Body of pancreas (tissue), 4 donors: Measurements from ENCODE around the gene GNE. TPM values are rescaled to one million over a fixed set of nuclear protein-coding genes. Genes with fewer than 3 reads are reported as not detected.
A peak's percentile ranks its signal among the peaks of the same experiment; 100 is the strongest.

Experiments
- ATAC-seq: fragments of 150-250 bp; one replicate; pipeline ENCODE4 v1.9.1; 2016
- DNase-seq, 4 donors: peaks; one replicate each; pipeline ENCODE4 v3.0.0-alpha.2; 2019
- H3K27ac ChIP-seq, 4 donors: fragments of 200-600 bp; sonication (generic); 1 replicate in 3 of 4; 2 replicates in 1 of 4; pipeline versions ENCODE4 v1.5.1 to v1.6.1; 2016 to 2019; ENCODE audit warnings: mild to moderate bottlenecking in 1 of 4, mixed read lengths in 1 of 4, moderate library complexity in 1 of 4
- H3K27me3 ChIP-seq, 2 donors: fragments of 200-600 bp; sonication (generic); one replicate each; pipeline ENCODE4 v1.6.0; 2016; ENCODE audit warnings: mild to moderate bottlenecking in 1 of 2
- H3K36me3 ChIP-seq, 2 donors: fragments of 200-600 bp; sonication (generic); replicated peaks in 1 of 2; 2 replicates each; pipeline ENCODE4 v1.5.1; 2016; ENCODE audit warnings: low read depth in 2 of 2; ENCODE audit not compliant: insufficient read depth in 1 of 2
- H3K4me1 ChIP-seq: fragments of 200-600 bp; sonication (generic); one replicate; pipeline ENCODE4 v1.6.0; 2016
- H3K4me3 ChIP-seq, 2 donors: fragments of 200-600 bp; sonication (generic); 1 replicate in 1 of 2; 2 replicates in 1 of 2; pipeline ENCODE4 v1.5.1; 2016 to 2019
- H3K9me3 ChIP-seq, 3 donors: fragments of 200-600 bp; sonication (generic); 1 replicate in 2 of 3; 2 replicates in 1 of 3; pipeline ENCODE4 v1.5.1; 2016
- POLR2A ChIP-seq, 3 donors: fragments of 450-650 bp; IDR thresholded peaks; one replicate each; pipeline ENCODE4 v1.6.1; 2016; ENCODE audit warnings: antibody characterized with exemption in 3 of 3, mild to moderate bottlenecking in 2 of 3
- WGBS, 2 donors: methylation state at CpG; one replicate each; pipeline ENCODE4 v1.1.5; 2017; 5-methylcytosine and 5-hydroxymethylcytosine counted together
- intact Hi-C: fragments of 100-400 bp; cut with DNase I; formaldehyde crosslinking; loops from one replicate; pipeline ENCODE4 v1.15.1; 2023
- total RNA-seq, 2 donors: library from RNA; depleted of rRNA; stranded (reverse); fragments of >200 nt; gene quantifications; one replicate each; pipeline ENCODE4 v1.1.0, GENCODE V29; 2016
- TF ChIP-seq, protein P1 (sequence below), 7 experiments: fragments of 450-650 bp in 4 of 7; fragments of 200-600 bp in 3 of 7; sonication (generic) in 3 of 7; IDR thresholded peaks; one replicate each; pipeline ENCODE4 v1.5.1; 2016 to 2019; ENCODE audit warnings: antibody characterized with exemption in 7 of 7

The GNE gene
- total RNA-seq, 2 donors from 2014 or later, result 7.3 to 15.8 TPM

GRCh38 chr9:36193023-36193422 lies 65.2 kb downstream of the GNE start:
- no peak overlapping the region for H3K4me3 ChIP-seq
- no peaks in the 10 kb centered on the region for H3K36me3 ChIP-seq
- H3K9me3 ChIP-seq, result no peaks in the 10 kb centered on the region
- H3K27me3 ChIP-seq, result no peaks in the 10 kb centered on the region
- H3K4me1 ChIP-seq, result peaks cover 38% of the 10 kb centered on the region
- TF ChIP-seq, protein P1, sequence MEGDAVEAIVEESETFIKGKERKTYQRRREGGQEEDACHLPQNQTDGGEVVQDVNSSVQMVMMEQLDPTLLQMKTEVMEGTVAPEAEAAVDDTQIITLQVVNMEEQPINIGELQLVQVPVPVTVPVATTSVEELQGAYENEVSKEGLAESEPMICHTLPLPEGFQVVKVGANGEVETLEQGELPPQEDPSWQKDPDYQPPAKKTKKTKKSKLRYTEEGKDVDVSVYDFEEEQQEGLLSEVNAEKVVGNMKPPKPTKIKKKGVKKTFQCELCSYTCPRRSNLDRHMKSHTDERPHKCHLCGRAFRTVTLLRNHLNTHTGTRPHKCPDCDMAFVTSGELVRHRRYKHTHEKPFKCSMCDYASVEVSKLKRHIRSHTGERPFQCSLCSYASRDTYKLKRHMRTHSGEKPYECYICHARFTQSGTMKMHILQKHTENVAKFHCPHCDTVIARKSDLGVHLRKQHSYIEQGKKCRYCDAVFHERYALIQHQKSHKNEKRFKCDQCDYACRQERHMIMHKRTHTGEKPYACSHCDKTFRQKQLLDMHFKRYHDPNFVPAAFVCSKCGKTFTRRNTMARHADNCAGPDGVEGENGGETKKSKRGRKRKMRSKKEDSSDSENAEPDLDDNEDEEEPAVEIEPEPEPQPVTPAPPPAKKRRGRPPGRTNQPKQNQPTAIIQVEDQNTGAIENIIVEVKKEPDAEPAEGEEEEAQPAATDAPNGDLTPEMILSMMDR (IDR thresholded peaks at IDR 0.05), result no peak
- no peak for TF ChIP-seq POLR2A (IDR thresholded peaks at IDR 0.05)
- intact Hi-C loops, result no loop called here
- no peak for DNase-seq
- no peak for ATAC-seq
- WGBS, 2 donors, result 71 to 82% methylated on average over 3 of the region's 3 CpGs
- H3K27ac ChIP-seq, result no peak overlapping the region

GRCh38 chr9:36192196-36192595 lies 66.1 kb downstream of the GNE start:
- H3K4me1 ChIP-seq, result peaks cover 38% of the 10 kb centered on the region
- peak overlapping the region; percentile 69 to 94 for H3K4me3 ChIP-seq
- H3K36me3 ChIP-seq, result no peaks in the 10 kb centered on the region
- H3K9me3 ChIP-seq, result no peaks in the 10 kb centered on the region
- TF ChIP-seq POLR2A (IDR thresholded peaks at IDR 0.05), result no peak
- no peak for ATAC-seq
- DNase-seq, result no peak
- WGBS, 2 donors, result 62 to 70% methylated on average over 3 to 4 of the region's 4 CpGs
- H3K27ac ChIP-seq, result no peak overlapping the region
- no peaks in the 10 kb centered on the region for H3K27me3 ChIP-seq
- intact Hi-C loops, result no loop called here

- DNase-seq (no peak), ATAC-seq (no peak)
- H3K27ac ChIP-seq, result peak overlapping the region in 3 of 4 donors; percentile 70 to 90 (median 90)
- peak overlapping the region; percentile 69 to 94 for H3K4me3 ChIP-seq
- intact Hi-C loops, result no loop called here
- no peaks in the 10 kb centered on the region for H3K9me3 ChIP-seq
- peaks cover 38% of the 10 kb centered on the region for H3K4me1 ChIP-seq
- no peak for TF ChIP-seq POLR2A (IDR thresholded peaks at IDR 0.05)
- TF ChIP-seq, protein P1 (IDR thresholded peaks at IDR 0.05), result no peak
- WGBS, 2 donors, result 1% methylated on average over 7 of the region's 7 CpGs
- H3K27me3 ChIP-seq, result no peaks in the 10 kb centered on the region
- H3K36me3 ChIP-seq, result no peaks in the 10 kb centered on the region
Observed at GRCh38 chr9:36191686-36192085, 66.6 kb downstream of the GNE start.

DNA sequence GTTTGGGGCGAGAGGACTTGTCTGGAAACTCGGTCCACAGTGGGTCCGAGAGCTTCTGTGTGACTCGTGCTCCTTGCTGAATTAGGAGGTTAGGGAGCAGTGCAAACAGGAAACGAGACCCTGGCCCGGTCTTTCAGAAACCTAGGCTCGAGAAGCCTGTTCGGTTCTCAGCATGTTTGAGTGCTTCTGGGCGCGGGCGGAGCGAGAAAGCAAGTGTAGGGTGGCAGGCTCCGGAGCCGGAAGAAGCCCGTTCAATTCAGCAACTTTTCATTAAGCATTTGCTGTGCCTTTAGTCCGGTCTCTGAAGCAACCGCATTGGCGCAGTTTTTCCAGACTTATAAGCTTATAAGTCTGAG lies 67.0 kb downstream of the GNE start:
- peak; percentile 11 for ATAC-seq
- H3K27ac ChIP-seq, result peak overlapping the region; percentile 70 to 90 (median 84)
- no peaks in the 10 kb centered on the region for H3K9me3 ChIP-seq
- TF ChIP-seq, protein P1 (IDR thresholded peaks at IDR 0.05), result no peak
- no peak for TF ChIP-seq POLR2A (IDR thresholded peaks at IDR 0.05)
- H3K4me1 ChIP-seq, result peaks cover 38% of the 10 kb centered on the region
- no peaks in the 10 kb centered on the region for H3K27me3 ChIP-seq
- peak overlapping the region; percentile 69 to 94 for H3K4me3 ChIP-seq
- 1% methylated on average over 15 to 18 of the region's 18 CpGs for WGBS, 2 donors
- DNase-seq, result peak in 3 of 4 donors; percentile 21 to 37 (median 36)
- intact Hi-C loops, result no loop called here
- H3K36me3 ChIP-seq, result no peaks in the 10 kb centered on the region

DNA sequence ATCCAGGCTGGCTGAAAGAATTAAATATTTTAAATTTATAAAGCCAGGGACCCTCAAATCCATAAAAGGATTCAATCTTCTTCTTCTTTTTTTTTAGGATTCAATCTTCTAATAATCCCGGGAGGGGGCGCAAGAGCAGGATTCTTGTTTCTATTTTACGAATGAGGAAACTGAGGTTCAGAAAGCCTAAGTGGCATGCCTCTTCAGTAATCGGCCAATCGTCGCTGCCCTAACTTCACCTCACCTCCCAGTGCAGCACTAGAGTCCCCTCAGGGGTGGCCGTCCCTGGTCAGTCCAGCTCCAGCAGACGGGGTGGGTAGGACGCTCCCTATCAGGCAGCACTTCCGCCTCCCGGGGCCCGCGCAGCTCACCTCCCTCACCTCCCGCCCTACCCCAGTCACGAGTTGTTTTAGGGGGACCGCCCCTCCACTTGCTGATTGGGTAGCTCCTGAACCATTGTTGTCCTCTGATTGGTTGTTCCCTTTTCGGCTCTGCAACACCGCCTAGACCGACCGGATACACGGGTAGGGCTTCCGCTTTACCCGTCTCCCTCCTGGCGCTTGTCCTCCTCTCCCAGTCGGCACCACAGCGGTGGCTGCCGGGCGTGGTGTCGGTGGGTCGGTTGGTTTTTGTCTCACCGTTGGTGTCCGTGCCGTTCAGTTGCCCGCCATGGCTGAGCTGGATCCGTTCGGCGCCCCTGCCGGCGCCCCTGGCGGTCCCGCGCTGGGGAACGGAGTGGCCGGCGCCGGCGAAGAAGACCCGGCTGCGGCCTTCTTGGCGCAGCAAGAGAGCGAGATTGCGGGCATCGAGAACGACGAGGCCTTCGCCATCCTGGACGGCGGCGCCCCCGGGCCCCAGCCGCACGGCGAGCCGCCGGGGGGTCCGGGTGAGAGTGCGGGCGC lies 67.6 kb downstream of the GNE start, which contains the start of gene CLTA:
CLTA (plus strand) TSS at position 534 of the 902 bp plus-strand sequence; CDS start at position 670, 136 bp downstream.
- ATAC-seq (peak; percentile 99), DNase-seq (peak; percentile 96 to 98 (median 97))
- TF ChIP-seq, protein P1 (IDR thresholded peaks at IDR 0.05), result peak; percentile 28 to 68 (median 54)
- TF ChIP-seq POLR2A (IDR thresholded peaks at IDR 0.05), result peak; percentile 81 to 95 (median 95)
- Histone ChIP-seq H3K4me1 (peaks cover 38% of the 10 kb centered on the region), H3K27ac (peak within 1 kb of the TSS; percentile 70 to 90 (median 84)), H3K9me3 (no peaks in the 10 kb centered on the region), H3K27me3 (no peaks in the 10 kb centered on the region), H3K4me3 (peak within 1 kb of the TSS; percentile 69 to 94), H3K36me3 (no peaks in the 10 kb centered on the region)
- 0% methylated on average over 20 to 68 of the region's 68 CpGs for WGBS, 2 donors
- intact Hi-C loops, result no loop called here
